Skeletal muscle cell (primary cell): ENCODE results near the gene CACNB1.

Experiments
- DNase-seq: peaks from one replicate; pipeline ENCODE4 v3.0.0-alpha.2; 2010; ENCODE audit warnings: low read depth
- H3K4me3 ChIP-seq: 2 replicates; pipeline ENCODE4 v1.5.1; 2011; ENCODE audit warnings: low read depth, mild to moderate bottlenecking, control low read depth, low read length, moderate library complexity

The CACNB1 gene

DNA sequence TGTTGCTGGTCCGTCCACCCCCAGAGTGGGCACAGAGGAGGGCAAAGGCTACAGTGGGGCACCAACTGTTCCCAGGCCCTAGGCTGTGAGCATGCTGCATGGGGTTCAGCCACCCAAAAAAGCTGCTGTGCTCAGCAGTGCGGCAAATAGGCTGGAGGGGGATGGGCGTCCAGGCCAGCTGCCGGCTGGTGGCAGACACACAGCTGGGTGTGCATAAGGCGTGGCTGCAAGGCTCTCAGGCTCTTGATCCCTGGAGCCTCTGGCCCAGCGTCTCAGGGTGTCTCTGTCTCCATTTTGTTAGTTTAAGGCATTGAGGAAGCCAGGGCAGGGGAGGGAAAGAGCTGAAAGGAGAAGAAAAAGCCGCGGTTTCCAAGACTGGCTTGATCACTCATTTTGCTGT is 11.4 kb upstream of the CACNB1 start:
- DNase-seq: no peak
- no peak overlapping the region for H3K4me3 ChIP-seq

DNA sequence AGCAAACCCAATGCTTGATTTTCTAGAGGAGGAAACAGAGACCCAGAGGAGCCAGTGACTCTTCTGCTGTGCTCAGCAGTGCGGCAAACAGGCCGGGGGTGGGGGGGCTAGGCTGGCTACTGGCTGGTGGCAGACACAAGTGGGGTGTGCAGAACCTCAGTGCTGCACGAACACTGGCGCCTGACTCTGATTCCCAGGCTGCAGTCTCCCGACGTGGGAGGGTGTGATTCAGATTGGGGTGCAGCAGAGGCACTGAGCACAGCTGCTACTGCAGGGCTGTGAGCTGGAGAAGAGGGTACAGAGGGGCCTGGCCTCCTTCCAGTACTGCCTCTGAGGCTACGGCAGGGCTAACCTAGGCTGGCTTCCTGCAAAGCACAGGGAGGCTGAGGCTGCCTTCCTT is 10.7 kb upstream of the CACNB1 start:
- DNase-seq: no peak
- no peak overlapping the region for H3K4me3 ChIP-seq

DNA sequence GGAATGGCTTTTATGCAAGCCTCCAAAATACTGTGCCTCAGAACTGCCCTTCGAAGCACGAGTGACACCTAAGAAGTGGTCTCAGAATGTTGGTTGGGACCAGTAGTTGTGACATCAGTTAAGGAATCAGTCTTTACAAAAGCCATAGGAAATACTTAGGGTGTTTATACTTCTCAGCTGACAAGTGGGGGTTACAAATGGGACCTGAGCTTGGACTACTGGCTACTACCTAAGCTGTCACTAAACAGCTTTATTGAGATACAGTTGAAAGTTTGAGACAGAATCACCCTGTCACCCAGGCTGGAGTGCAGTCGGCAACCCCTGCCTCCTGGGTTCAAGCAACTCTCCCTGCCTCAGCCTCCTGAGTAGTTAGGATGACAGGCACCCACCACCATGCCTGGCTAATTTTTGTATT is 7.7 kb upstream of the CACNB1 start:
- no peak overlapping the region for H3K4me3 ChIP-seq
- DNase-seq: no peak

GRCh38 chr17:39204245-39204644 is 6.8 kb upstream of the CACNB1 start:
- no peak overlapping the region for H3K4me3 ChIP-seq
- no peak for DNase-seq

GRCh38 chr17:39200957-39201510 is 3.6 kb upstream of the CACNB1 start:
- H3K4me3 ChIP-seq: peak overlapping the region; percentile 62
- DNase-seq: no peak

DNA sequence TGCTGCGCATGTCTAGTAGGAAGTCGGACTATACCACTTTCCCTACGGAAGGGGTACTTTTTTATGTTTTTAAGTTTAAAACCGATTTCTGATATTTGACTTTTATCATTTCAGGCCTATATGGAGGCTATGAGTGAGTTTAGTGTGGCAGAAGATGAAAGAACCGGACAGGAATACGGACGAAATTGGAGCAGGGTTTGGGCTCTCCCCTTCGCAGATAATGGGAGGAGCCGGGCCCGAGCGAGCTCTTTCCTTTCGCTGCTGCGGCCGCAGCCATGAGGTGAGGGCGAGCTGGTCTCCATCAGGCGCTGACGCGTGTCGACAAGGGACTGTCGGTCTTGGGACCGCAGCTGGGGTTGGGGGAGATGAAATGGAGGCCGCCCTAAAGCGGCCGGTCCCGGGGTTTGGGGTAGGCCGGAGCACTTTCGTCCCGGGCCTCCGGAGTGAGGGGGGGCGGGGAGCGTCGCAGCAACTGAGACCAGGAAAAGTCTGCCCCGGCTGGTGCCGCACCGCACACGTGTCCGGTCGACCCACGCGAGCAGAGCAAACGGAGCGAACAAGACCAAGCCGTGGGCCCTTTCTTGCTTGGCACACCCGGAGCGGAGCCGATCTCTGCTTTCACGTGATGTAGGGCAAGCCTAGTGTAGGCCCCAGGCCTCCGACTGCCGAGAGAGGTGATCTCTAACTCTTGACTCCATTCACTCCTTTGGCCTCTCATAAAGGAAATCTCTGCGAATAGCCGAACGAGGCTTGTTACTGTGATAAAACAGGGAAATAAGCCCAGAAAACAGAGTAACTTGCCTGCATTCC is 2.8 kb upstream of the CACNB1 start, which contains the start of gene RPL19:
RPL19 (plus strand) TSS at position 214 of the 810 bp plus-strand sequence; CDS start at position 276, 62 bp downstream.
- no peak for DNase-seq
- peak within 1 kb of the TSS; percentile 62 for H3K4me3 ChIP-seq

- peak; percentile 84 for DNase-seq
- peak overlapping the region; percentile 62 for H3K4me3 ChIP-seq
Measured at GRCh38 chr17:39199820-39200069, 2.3 kb upstream of the CACNB1 start.

DNA sequence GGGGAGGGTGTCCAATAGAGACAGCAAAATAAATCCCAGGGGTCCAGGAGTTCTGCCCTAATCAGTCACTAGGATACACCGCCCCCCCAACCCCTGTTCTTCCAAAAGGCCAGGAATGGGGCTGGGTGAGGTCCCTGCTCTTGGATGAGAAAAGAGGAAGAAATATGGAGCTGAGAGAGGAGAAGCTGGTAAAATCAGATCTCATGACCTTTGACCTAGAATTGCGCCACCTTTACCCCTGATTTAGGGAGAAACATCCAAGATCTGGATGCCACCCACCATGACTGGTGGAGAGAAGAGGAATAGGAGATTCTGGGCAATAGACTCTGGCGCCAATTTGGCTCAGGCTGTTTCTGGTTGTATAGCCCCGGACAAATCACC is 707 bp upstream of the CACNB1 start:
- peak overlapping the region; percentile 90 for H3K4me3 ChIP-seq

DNA sequence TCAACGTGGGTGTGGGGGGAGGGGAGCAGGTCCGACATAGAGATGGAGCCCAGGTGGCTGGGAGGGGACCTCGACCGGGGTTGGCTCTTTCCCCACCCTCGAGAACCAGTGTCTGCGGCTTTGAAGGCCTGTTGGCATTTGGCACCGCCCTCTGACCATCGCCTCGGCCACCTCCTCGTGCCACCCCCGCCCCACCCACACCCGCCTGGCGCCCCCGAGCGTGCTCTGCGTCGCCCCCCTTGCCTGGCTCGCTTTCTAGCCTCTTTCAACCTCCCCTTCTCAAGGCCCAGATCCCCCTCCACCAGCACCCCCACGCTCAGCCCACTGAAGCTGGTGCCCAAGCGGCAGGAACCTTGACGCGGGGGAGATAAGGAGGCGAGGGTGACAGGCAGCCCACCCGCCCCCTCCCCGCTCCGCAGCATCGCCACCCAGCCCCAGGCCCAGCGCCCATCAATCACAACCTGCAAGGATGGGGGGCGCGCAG is 619 bp downstream of the CACNB1 start:
- H3K4me3 ChIP-seq: peak overlapping the region; percentile 90
- DNase-seq: no peak

More for the DNA sequence above, 707 bp upstream of the CACNB1 start:
- no peak for DNase-seq

- no peak for DNase-seq
- H3K4me3 ChIP-seq: peak overlapping the region; percentile 90
Measured at GRCh38 chr17:39196241-39196807, 1.1 kb downstream of the CACNB1 start.

DNA sequence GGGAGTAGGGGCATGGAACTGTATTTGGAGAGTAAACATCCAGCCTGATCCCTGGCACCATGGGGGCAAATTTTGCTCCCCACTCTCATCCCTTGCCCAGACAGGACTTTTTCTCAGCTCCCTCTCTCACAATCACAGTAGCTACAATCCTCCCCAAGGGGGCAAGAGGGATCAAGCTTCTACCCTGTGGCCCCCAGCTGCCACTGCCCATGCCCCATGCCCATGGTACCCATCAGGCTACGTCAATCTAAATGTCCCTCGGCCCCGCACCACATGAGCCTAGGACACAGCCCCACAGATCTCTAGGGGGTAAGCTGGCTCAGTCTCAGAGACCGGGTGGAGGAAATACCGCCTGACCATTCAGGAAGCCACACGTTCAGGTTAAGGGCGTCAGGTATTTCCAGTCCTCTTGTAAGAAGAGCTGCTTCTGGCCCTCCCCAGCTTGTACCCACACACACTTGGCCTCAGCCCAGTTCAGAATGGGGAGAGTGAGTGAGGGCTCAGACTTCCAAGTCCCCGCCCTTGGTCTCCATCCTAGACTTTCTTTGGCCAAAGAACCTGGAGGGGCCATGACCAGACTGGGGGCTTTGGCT is 1.8 kb downstream of the CACNB1 start:
- H3K4me3 ChIP-seq: peak overlapping the region; percentile 90
- DNase-seq: no peak

GRCh38 chr17:39194985-39195524 is 2.4 kb downstream of the CACNB1 start:
- DNase-seq: no peak
- H3K4me3 ChIP-seq: peak overlapping the region; percentile 90

- H3K4me3 ChIP-seq: peak overlapping the region; percentile 90
- peak; percentile 20 for DNase-seq
Measured at GRCh38 chr17:39194089-39194984, 3.1 kb downstream of the CACNB1 start.

- DNase-seq: no peak
- no peak overlapping the region for H3K4me3 ChIP-seq
Measured at GRCh38 chr17:39193346-39193745, 4.1 kb downstream of the CACNB1 start.

DNA sequence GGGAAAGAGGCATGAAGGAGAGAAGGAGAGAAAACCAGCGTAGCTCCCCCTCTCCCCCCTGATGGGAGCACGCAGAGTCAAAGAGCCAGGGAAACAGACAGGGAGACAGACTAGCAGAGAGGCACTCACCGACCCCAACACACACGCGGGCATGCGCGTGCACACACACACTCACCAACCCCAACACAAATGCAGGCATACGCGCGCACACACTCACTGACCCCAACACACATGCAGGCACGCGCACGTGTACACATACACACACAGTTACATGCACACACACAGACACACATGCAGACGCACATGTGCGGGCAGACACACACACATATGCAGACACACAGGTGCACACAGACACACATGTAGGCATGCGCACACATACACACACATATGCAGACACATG is 4.6 kb downstream of the CACNB1 start:
- H3K4me3 ChIP-seq: no peak overlapping the region

DNA sequence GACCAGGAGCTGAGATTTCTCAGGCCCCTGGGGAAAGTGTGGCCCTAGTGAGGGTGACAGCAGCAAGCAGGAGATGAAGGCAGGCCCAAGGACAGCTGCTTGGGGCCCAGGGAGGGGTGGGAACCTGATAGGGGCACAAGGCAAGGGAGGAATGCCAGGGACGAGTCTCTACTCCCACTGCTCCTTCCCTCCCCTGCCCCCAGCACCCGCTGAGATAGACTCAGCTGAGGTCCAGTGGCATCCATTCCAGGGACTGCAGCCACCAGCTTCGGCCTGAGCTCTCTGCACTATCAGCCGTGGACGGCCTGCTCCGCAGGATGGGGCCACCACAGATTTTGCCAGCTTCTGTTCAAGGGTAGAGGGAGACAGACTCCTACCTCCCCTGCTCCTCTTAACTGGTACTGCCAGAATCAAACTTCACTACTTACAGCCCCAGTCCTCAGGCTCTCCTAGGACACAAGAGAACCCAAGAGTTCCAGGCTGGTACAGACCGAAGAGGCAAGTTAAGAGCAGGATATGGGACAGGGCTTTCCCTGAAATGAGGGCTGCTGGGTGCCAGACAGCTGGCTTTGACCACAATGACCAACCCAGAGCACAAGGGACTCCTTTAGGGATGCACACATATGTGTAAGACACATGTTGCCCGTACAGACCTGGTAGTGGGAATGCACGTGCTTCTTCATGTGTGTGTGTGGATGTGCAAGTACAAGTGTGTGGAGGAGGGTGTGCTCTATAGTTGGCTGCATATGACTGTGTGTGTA is 5.5 kb downstream of the CACNB1 start:
- no peak overlapping the region for H3K4me3 ChIP-seq
- DNase-seq: no peak

More for the DNA sequence above, 4.6 kb downstream of the CACNB1 start:
- no peak for DNase-seq

DNA sequence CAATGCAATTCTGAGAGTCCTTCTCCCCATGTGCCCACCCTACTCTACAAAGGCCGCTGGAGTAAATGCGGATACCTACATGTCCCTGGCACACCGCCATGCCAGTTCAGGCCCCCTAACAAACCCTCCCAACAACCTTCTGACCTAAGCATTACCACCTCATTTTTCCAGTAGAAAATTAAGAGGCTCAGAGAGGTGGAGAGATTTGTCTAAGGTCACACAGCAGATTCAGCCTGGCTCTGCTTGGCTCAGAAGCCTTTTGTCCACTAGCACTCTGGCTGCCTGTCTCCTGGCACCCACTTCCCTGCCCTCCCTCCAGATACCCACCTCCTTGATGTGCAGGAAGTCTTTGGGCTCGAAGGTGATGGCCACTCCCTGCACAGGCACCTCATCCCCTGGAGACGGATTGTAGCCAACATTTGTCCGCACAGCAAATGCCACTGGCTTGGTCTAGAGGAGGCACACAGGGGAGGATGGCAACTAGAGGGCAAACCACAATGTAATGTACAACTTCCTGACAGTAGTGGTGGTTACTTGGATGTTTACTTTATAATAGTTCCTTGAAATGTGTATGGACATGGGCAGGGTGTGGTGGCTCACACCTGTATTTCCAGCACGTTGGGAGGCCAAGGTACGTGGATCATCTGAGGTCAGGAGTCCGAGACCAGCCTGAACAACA is 10.2 kb downstream of the CACNB1 start:
- no peak for DNase-seq
- no peak overlapping the region for H3K4me3 ChIP-seq

DNA sequence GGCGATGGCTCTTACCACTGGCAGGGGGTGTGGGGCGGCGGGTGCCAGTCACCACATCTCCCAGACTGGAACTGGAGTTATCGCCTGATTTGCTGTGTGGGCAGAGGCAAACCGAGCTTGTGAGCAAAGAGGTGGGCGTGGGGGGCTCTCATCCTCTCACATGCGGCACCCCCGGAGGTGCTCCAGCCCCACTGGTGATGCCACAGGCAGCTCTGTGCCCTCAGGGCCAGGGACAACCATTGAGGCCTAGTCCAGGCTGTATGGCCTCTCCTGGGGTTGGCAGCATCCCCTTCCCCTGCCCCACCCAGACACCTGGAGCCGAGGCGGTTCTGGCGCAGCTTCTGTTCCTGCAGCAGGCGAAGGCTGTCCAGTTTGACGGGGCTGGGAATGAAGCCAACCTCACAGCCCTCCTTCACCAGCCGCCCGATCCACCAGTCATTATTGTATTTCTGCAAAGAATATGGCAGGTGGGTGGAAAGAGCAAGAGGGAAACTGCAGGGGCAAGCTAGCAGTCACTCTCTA is 10.9 kb downstream of the CACNB1 start:
- DNase-seq: no peak
- no peak overlapping the region for H3K4me3 ChIP-seq
